ENCODE data around the gene GARIN3. TPM values are rescaled to one million over a fixed set of nuclear protein-coding genes. Genes with fewer than 3 reads are reported as not detected.
"Not testable (repeated sequence)": the region's sequence is repeated elsewhere in the genome, so short reads cannot be mapped to it uniquely, and the experiment has no call there.

The GARIN3 gene
- total RNA-seq (not detected), polyA plus RNA-seq (not detected)
- long read RNA-seq, donor 1, result 0 reads
- long read RNA-seq, donor 2, result 0 reads

DNA sequence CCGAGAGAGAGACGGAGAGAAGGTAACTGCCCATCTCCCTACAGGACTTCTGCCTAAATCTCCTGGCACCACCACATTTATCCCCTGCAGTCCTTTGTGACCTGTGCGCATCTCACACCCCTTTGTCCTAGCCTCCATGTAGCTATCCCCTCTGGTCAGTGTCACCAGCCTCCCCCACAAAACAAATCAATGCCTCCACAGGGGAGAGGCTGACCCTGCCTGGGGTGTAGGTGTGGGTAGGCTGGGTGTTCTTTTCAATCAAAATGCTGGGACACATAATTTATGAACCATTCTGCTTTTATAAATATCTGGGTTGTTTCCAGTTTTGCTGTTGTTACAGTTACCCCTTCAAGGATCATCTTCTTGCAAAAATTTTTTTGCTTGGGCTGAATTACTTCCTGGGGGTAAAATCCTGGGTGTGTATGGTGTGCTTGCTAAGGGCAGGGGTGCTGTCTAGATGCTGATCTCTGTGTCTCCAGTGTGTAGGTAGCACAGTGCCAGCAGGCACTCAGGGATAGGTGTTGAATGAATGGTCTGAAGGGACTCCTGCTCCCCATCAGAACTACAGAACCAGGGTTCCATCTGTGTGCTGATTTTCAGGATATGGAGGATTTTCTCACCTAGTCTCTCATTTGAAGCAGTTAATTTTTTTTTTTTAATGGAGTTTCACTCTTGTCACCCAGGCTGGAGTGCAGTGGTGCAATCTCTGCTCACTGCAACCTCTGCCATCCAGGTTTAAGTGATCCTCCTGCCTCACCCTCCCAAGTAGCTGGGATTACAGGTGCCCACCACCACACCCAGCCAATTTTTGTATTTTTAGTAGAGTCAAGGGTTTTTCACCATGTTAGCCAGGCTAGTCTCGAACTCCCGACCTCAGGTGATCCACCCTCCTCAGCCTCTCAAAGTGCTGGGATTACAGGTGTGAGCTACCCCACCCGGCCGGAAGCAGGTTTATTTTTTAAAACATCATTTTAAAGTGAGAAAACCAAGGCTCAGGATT, at the start of gene GARIN3:
TSS of gene GARIN3 (minus strand) at position 51 of the 1,000 bp plus-strand sequence. CDS start 96 bp downstream, outside the sequence.
- WGBS, 2 donors, result 92% methylated on average over 7 of the region's 7 CpGs
- H3K27ac ChIP-seq (ENCODE audit: low read depth in 1 of 2, low read length in 2 of 2), result no peak within 1 kb of the TSS
- DNase-seq (no peak), ATAC-seq (ENCODE audit: low FRiP score) (no peak)
- H3K27me3 ChIP-seq (ENCODE audit: control insufficient read depth in 1 of 2, insufficient read depth in 2 of 2, low read length in 1 of 2), result no peaks in the 10 kb centered on the region
- no peaks in the 10 kb centered on the region for H3K36me3 ChIP-seq (ENCODE audit: control insufficient read depth in 1 of 2, insufficient read depth in 2 of 2, low read length in 1 of 2)
- intact Hi-C loops (cut with DNase I), result no loop called here
- no peak within 1 kb of the TSS for H3K4me3 ChIP-seq (ENCODE audit: low read length in 2 of 2)
- no peaks in the 10 kb centered on the region for H3K4me1 ChIP-seq (ENCODE audit: control insufficient read depth in 1 of 2, insufficient read depth in 2 of 2, low read length in 2 of 2)
- no peaks in the 10 kb centered on the region for H3K9me3 ChIP-seq (ENCODE audit: control insufficient read depth, low read length)

DNA sequence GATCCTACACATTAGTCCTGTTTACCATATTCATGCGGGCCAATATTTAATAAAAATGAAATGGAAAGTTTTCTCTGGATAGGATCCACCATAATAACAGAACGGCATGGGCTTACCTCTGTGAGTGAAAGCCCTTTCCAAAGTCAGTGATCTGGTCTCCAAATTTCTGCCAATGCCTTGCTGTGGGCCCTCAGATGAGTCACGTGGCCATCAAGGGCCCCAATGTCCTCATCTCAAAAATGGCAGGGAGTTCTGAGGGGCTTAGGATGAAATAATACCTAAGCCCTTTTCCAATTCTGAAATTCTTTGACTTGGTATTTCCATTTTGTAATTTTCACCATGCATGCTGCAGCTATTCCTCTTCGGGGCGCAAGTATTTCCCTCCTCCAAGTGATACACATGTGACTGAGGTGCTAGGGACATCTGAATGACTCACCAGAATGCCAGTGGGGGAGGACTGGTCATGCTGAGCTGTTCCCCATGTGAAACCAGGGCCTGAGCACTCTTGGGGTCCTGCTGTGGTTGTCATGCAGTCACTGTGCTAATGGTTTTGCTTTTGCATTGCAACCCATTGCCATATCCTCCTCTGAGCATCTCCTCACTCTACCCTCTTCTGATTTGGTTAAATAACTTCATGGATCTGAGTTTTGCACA, 49.6 kb upstream of the GARIN3 start:
- no peak overlapping the region for H3K27ac ChIP-seq (ENCODE audit: low read depth in 1 of 2, low read length in 2 of 2)
- H3K4me1 ChIP-seq (ENCODE audit: control insufficient read depth in 1 of 2, insufficient read depth in 2 of 2, low read length in 2 of 2), result no peaks in the 10 kb centered on the region
- intact Hi-C loops (cut with DNase I), result no loop called here
- ATAC-seq (ENCODE audit: low FRiP score) (no peak), DNase-seq (no peak)
- no peaks in the 10 kb centered on the region for H3K9me3 ChIP-seq (ENCODE audit: control insufficient read depth, low read length)
- H3K4me3 ChIP-seq (ENCODE audit: low read length in 2 of 2), result no peak overlapping the region
- no peaks in the 10 kb centered on the region for H3K36me3 ChIP-seq (ENCODE audit: control insufficient read depth in 1 of 2, insufficient read depth in 2 of 2, low read length in 1 of 2)
- H3K27me3 ChIP-seq (ENCODE audit: control insufficient read depth in 1 of 2, insufficient read depth in 2 of 2, low read length in 1 of 2), result no peaks in the 10 kb centered on the region
- 78 to 86% methylated on average over 5 of the region's 5 CpGs for WGBS, 2 donors

DNA sequence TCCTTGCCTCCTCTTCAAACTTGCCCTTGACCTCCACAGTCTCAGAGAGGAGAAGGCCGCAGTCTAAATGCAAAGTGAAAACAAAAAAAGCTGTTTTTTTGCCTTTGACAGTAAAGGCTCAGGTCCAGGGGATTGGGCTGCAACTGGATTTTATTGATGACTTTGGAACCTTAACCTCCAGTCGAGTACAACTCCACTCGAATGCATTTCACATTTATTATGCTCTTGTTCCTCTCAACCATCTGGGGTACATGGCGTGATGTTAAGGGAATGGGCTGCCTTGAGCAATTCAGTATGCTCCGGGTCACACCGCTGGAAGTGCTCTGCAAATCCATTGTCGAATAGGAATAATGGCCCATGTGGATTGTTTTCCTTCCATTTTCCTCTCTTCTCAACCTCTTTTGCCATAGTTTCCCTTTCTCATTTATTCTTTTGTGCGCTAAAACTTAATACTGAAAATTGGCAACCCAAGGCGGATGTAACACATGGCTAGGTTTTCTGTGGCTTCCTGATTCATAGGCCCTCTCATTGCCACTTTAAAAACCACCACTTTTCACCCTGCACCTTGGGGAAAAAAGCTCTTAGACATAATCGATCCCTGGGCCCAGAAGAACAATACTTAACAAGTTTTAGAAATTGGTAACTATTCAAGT, 48.9 kb upstream of the GARIN3 start:
- ATAC-seq (ENCODE audit: low FRiP score), result no peak
- 91% methylated on average over 10 of the region's 10 CpGs for WGBS, 2 donors

DNA sequence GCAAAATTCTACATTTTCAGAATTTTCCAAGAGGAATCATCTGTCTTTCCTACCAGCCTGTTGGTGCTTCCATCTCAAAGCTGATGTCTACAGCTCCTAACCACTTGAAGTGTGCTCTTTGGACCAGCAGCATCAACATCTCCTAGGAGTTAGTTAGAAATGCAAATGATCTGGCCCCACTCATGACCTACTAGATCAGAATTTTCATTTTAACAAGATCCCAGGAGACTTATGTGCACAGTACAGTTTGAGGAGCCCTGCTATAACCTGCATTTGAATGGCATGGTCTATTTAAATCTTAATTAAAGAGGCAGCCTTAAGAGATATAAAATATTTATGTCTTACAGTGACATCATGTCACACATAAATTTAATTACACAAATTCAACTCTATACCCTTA, 48.4 kb upstream of the GARIN3 start:
- no peak overlapping the region for H3K4me3 ChIP-seq (ENCODE audit: low read length in 2 of 2)
- ATAC-seq (ENCODE audit: low FRiP score) (no peak), DNase-seq (no peak)
- intact Hi-C loops (cut with DNase I), result no loop called here
- no peaks in the 10 kb centered on the region for H3K9me3 ChIP-seq (ENCODE audit: control insufficient read depth, low read length)
- no peaks in the 10 kb centered on the region for H3K36me3 ChIP-seq (ENCODE audit: control insufficient read depth in 1 of 2, insufficient read depth in 2 of 2, low read length in 1 of 2)
- H3K4me1 ChIP-seq (ENCODE audit: control insufficient read depth in 1 of 2, insufficient read depth in 2 of 2, low read length in 2 of 2), result no peaks in the 10 kb centered on the region
- H3K27me3 ChIP-seq (ENCODE audit: control insufficient read depth in 1 of 2, insufficient read depth in 2 of 2, low read length in 1 of 2), result no peaks in the 10 kb centered on the region
- H3K27ac ChIP-seq (ENCODE audit: low read depth in 1 of 2, low read length in 2 of 2), result no peak overlapping the region

More for the DNA sequence above, 48.9 kb upstream of the GARIN3 start:
- H3K27ac ChIP-seq (ENCODE audit: low read depth in 1 of 2, low read length in 2 of 2), result no peak overlapping the region
- no peak overlapping the region for H3K4me3 ChIP-seq (ENCODE audit: low read length in 2 of 2)
- DNase-seq, result no peak
- no peaks in the 10 kb centered on the region for H3K36me3 ChIP-seq (ENCODE audit: control insufficient read depth in 1 of 2, insufficient read depth in 2 of 2, low read length in 1 of 2)
- intact Hi-C loops (cut with DNase I), result no loop called here
- H3K4me1 ChIP-seq (ENCODE audit: control insufficient read depth in 1 of 2, insufficient read depth in 2 of 2, low read length in 2 of 2), result no peaks in the 10 kb centered on the region
- H3K9me3 ChIP-seq (ENCODE audit: control insufficient read depth, low read length), result no peaks in the 10 kb centered on the region
- no peaks in the 10 kb centered on the region for H3K27me3 ChIP-seq (ENCODE audit: control insufficient read depth in 1 of 2, insufficient read depth in 2 of 2, low read length in 1 of 2)

DNA sequence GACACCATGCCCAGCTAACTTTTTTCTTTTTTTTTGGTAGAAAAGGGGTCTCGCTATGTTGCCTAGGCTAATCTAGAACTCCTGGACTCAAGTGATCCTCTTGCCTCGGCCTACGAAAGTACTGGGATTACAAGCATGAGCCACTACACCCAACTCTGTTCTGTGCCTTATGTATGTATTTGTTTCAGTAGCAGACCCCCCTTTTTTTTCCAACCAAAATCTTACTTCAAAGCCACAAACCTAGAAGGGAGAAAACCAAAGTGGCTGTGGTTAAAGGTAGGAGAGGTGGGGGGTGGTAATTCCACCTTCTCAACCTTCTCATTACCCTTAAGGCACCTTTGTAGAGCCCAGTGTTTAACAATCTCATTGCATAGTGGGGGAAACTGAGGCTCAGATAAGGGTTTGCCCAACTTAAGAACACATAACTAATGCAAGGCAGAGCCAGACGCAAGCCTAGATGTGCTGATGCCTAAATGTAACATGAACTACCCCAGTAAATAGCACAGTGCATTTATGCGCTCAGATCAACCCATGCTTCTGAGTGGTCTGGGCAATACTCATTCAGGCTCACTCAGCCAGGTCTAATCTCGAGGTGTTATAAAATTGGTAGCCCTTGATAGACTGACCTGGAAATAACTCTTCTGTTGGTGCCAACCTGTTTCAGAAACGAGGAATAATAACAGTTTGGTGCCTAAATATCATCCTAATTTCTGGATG, 47.6 kb upstream of the GARIN3 start:
- no peaks in the 10 kb centered on the region for H3K27me3 ChIP-seq (ENCODE audit: control insufficient read depth in 1 of 2, insufficient read depth in 2 of 2, low read length in 1 of 2)
- WGBS, 2 donors, result 80 to 92% methylated on average over 7 of the region's 7 CpGs
- no peak overlapping the region for H3K27ac ChIP-seq (ENCODE audit: low read depth in 1 of 2, low read length in 2 of 2)
- intact Hi-C loops (cut with DNase I), result no loop called here
- no peaks in the 10 kb centered on the region for H3K36me3 ChIP-seq (ENCODE audit: control insufficient read depth in 1 of 2, insufficient read depth in 2 of 2, low read length in 1 of 2)
- ATAC-seq (ENCODE audit: low FRiP score) (no peak), DNase-seq (no peak)
- H3K4me1 ChIP-seq (ENCODE audit: control insufficient read depth in 1 of 2, insufficient read depth in 2 of 2, low read length in 2 of 2), result no peaks in the 10 kb centered on the region
- H3K4me3 ChIP-seq (ENCODE audit: low read length in 2 of 2), result no peak overlapping the region
- H3K9me3 ChIP-seq (ENCODE audit: control insufficient read depth, low read length), result no peaks in the 10 kb centered on the region

DNA sequence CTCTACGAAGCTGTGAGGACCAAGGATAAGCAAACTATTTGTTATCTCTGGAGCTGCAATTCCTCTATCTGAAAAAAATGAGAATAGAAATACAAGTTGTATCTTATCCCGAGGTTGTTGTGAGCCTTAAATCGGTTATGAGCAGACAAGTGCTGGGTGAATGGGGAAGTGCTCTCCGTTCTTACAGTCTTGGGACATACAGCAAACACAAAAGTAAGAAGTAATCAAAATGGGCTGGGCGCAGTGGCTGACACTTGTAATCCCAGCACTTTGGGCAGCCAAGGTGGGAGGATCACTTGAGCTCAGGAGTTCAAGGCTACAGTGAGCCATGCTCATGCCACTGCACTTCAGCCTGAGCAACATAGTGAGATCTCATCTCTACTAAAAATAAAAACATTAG, 46.2 kb upstream of the GARIN3 start:
- ATAC-seq (ENCODE audit: low FRiP score), result no peak

DNA sequence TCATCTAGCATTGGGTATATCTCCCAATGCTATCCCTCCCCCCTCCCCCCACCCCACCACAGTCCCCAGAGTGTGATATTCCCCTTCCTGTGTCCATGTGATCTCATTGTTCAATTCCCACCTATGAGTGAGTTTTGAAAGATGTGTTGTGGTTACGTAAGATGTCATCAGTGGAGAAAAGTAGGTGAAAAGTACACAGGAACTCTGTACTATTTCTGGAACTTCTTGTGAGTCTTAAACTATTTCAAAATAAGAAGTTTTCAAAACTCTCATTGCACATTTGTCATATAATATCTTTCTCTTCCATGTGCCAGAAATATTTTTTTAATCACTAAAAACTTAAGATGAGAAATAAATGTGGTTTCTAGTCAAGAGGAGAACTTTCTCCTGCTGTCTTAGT, 44.6 kb upstream of the GARIN3 start:
- DNase-seq; H3K36me3 ChIP-seq (ENCODE audit: control insufficient read depth in 1 of 2, insufficient read depth in 2 of 2, low read length in 1 of 2); H3K9me3 ChIP-seq (ENCODE audit: control insufficient read depth, low read length); H3K4me1 ChIP-seq (ENCODE audit: control insufficient read depth in 1 of 2, insufficient read depth in 2 of 2, low read length in 2 of 2); H3K4me3 ChIP-seq (ENCODE audit: low read length in 2 of 2); H3K27ac ChIP-seq (ENCODE audit: low read depth in 1 of 2, low read length in 2 of 2); H3K27me3 ChIP-seq (ENCODE audit: control insufficient read depth in 1 of 2, insufficient read depth in 2 of 2, low read length in 1 of 2); ATAC-seq (ENCODE audit: low FRiP score); intact Hi-C loops (cut with DNase I): not testable (repeated sequence)
- 36 to 46% methylated on average over 1 of the region's 1 CpG for whole genome bisulfite sequencing, 2 donors

More for the DNA sequence above, 46.2 kb upstream of the GARIN3 start:
- Histone ChIP-seq H3K27me3 (ENCODE audit: control insufficient read depth in 1 of 2, insufficient read depth in 2 of 2, low read length in 1 of 2) (no peaks in the 10 kb centered on the region), H3K9me3 (ENCODE audit: control insufficient read depth, low read length) (no peaks in the 10 kb centered on the region), H3K27ac (ENCODE audit: low read depth in 1 of 2, low read length in 2 of 2) (no peak overlapping the region), H3K4me1 (ENCODE audit: control insufficient read depth in 1 of 2, insufficient read depth in 2 of 2, low read length in 2 of 2) (no peaks in the 10 kb centered on the region), H3K36me3 (ENCODE audit: control insufficient read depth in 1 of 2, insufficient read depth in 2 of 2, low read length in 1 of 2) (no peaks in the 10 kb centered on the region), H3K4me3 (ENCODE audit: low read length in 2 of 2) (no peak overlapping the region)
- no peak for DNase-seq
- 88 to 90% methylated on average over 5 of the region's 5 CpGs for WGBS, 2 donors
- intact Hi-C loops (cut with DNase I), result no loop called here

DNA sequence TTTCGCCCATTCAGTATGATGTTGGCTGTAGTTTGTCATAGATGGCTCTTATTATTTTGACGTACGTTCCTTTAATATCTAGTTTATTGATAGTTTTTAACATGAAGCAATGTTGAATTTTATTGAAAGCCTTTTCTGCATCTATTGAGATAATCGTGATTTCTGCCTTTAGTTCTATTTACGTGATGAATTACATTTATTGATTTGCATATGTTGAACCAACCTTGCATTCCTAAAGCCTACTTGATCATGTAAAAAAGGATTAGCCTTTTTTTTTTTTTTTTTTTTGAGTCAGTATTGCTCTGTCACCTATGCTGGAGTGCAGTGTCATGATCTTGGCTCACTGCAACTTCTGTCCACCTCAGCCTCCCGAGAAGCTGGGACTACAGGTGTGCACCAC, 39.6 kb upstream of the GARIN3 start:
- Histone ChIP-seq H3K27ac (ENCODE audit: low read depth in 1 of 2, low read length in 2 of 2) (no peak overlapping the region), H3K36me3 (ENCODE audit: control insufficient read depth in 1 of 2, insufficient read depth in 2 of 2, low read length in 1 of 2) (no peaks in the 10 kb centered on the region), H3K4me3 (ENCODE audit: low read length in 2 of 2) (no peak overlapping the region), H3K27me3 (ENCODE audit: control insufficient read depth in 1 of 2, insufficient read depth in 2 of 2, low read length in 1 of 2) (peaks cover 0 to 1% of the 10 kb centered on the region in 2 donors), H3K9me3 (ENCODE audit: control insufficient read depth, low read length) (no peaks in the 10 kb centered on the region), H3K4me1 (ENCODE audit: control insufficient read depth in 1 of 2, insufficient read depth in 2 of 2, low read length in 2 of 2) (no peaks in the 10 kb centered on the region)
- 78 to 87% methylated on average over 6 of the region's 6 CpGs for WGBS, 2 donors
- no peak for DNase-seq
- intact Hi-C loops (cut with DNase I), result no loop called here
- ATAC-seq (ENCODE audit: low FRiP score), result no peak
